Measurements from ENCODE around the gene CACHD1. TPM values are rescaled to one million over a fixed set of nuclear protein-coding genes. Genes with fewer than 3 reads are reported as not detected.

Gene CACHD1
- total and polyA plus RNA-seq, 2 of the 8 experiments (the other 6 are each of a cell fraction or from before 2014, with no cell fraction given) = 22.2 to 42.5 TPM

- Histone ChIP-seq H2AK5ac (ENCODE audit: low read depth, low read length) (no peak overlapping the region), H3K9ac (replicated peaks in 1 of 4; ENCODE audit: extremely low read depth in 1 of 4, low read depth in 3 of 4, low read length in 3 of 4) (no peak overlapping the region), H3K27me3 (replicated peaks in 1 of 4; ENCODE audit: control insufficient read depth in 3 of 4, extremely low read depth in 1 of 4, insufficient read depth in 3 of 4, low read length in 3 of 4) (no peaks in the 10 kb centered on the region), H3K4me1 (replicated peaks in 1 of 4; ENCODE audit: control insufficient read depth in 3 of 4, insufficient read depth in 4 of 4, low read length in 3 of 4) (peaks cover 11 to 34% (median 27%) of the 10 kb centered on the region in 4 experiments), H2BK120ac (replicated peaks; ENCODE audit: low read depth, low read length) (no peak overlapping the region), H3K18ac (ENCODE audit: extremely low read depth, low read length) (no peak overlapping the region), H3K23me2 (ENCODE audit: low read depth, low read length) (no peaks in the 10 kb centered on the region; the same call in 1 of the 2 replicates), H3K14ac (ENCODE audit: insufficient read length) (no peak overlapping the region), H3K56ac (replicated peaks; ENCODE audit: insufficient read length, low read depth, low read length) (no peak overlapping the region), H3K4ac (replicated peaks; ENCODE audit: insufficient read length, low read depth, low read length) (no peak overlapping the region), H3K4me2 (ENCODE audit: insufficient read depth in 1 of 2, low read depth in 2 of 2, low read length in 2 of 2) (no peak overlapping the region; a peak in 1 of 4 replicates), H4K8ac (ENCODE audit: extremely low read depth, insufficient read depth, low read length) (no peak overlapping the region), H4K20me1 (replicated peaks in 1 of 2; ENCODE audit: control insufficient read depth in 1 of 2, insufficient read depth in 2 of 2, low read length in 2 of 2) (peaks cover 3 to 8% of the 10 kb centered on the region in 2 experiments), H3K27ac (ENCODE audit: low read depth, low read length) (no peak overlapping the region), H4K5ac (ENCODE audit: insufficient read length, low read depth, low read length) (no peak overlapping the region), H3K9me3 (ENCODE audit: insufficient read depth in 2 of 2, low read depth in 1 of 2, low read length in 1 of 2) (no peaks in the 10 kb centered on the region), H2BK15ac (ENCODE audit: low read length) (no peak overlapping the region), H3K79me1 (ENCODE audit: low read depth, low read length) (peaks cover 5% of the 10 kb centered on the region), H2BK20ac (ENCODE audit: low read length) (no peak overlapping the region), H3K36me3 (ENCODE audit: control insufficient read depth in 2 of 4, insufficient read depth in 4 of 4, low read length in 3 of 4) (no peaks in the 10 kb centered on the region; a peak in 1 of 8 replicates), H2BK5ac (ENCODE audit: low read depth, low read length) (no peak overlapping the region), H3K23ac (ENCODE audit: insufficient read length) (no peak overlapping the region), H2AFZ (ENCODE audit: low read length) (no peak overlapping the region), H3K79me2 (ENCODE audit: control insufficient read depth in 1 of 2, insufficient read depth in 2 of 2, low read length in 2 of 2) (peaks cover 0 to 82% of the 10 kb centered on the region in 2 experiments; a peak in 3 of 4 replicates), H2BK12ac (ENCODE audit: low read depth, low read length) (no peak overlapping the region), H4K91ac (replicated peaks; ENCODE audit: insufficient read length, low read length) (no peak overlapping the region), H3K4me3 (ENCODE audit: extremely low read depth in 1 of 4, insufficient read depth in 2 of 4, low read depth in 3 of 4, low read length in 4 of 4) (no peak overlapping the region)
- FAIRE-seq = no peak
- no peak for DNase-seq (ENCODE audit: low read depth in 1 of 2, low spot score in 2 of 2)
- CTCF ChIA-PET (ENCODE audit: partially characterized antibody) = no interaction called here
- 84% methylated on average over 6 of the region's 6 CpGs; no CpG with 5 or more reads in 1 of the 2 experiments for WGBS, 2 experiments (ENCODE audit: extremely low coverage in 1 of 2, insufficient coverage in 1 of 2, insufficient read length in 1 of 2, insufficient replicate concordance in 2 of 2, low coverage in 1 of 2, low lambda C conversion rate in 2 of 2, missing lambda C conversion rate in 1 of 2)
- POLR2A ChIA-PET (ENCODE audit: partially characterized antibody) = interaction anchor here (1.3 to 1.5 kb wide), 2 partner anchors 8 to 19 kb away, joined by 3 to 5 read pairs; no protein-coding TSS in a partner anchor
- TF ChIP-seq RAD21 (IDR thresholded peaks at IDR 0.05 in 1 of 2, conservative IDR thresholded peaks at IDR 0.05 in 1 of 2; ENCODE audit: low read depth in 2 of 2, low read length in 2 of 2) (no peak), TAF1 (IDR thresholded peaks at IDR 0.05; ENCODE audit: low read depth, low read length) (no peak), CHD1 (IDR thresholded peaks at IDR 0.05; ENCODE audit: low read depth, low read length) (no peak), PHF8 (conservative IDR thresholded peaks at IDR 0.05; ENCODE audit: low read depth, low read length) (no peak), CBX8 (IDR thresholded peaks at IDR 0.05; ENCODE audit: borderline replicate concordance, low read depth, low read length) (no peak), SIRT6 (IDR thresholded peaks at IDR 0.05; ENCODE audit: low read length) (no peak), BACH1 (IDR thresholded peaks at IDR 0.05; ENCODE audit: low read length) (no peak), POLR2AphosphoS5 (IDR thresholded peaks at IDR 0.05; ENCODE audit: low read depth, low read length) (peak; percentile 37; the same call in 1 of the 2 replicates), POLR2A (IDR thresholded peaks at IDR 0.05; ENCODE audit: control extremely low read depth in 1 of 2, low read depth in 2 of 2, low read length in 2 of 2) (peak in 1 of 2 experiments; percentile 35; a peak in 1 of 3 replicates), CREB1 (IDR thresholded peaks at IDR 0.05) (no peak), CHD2 (IDR thresholded peaks at IDR 0.05; ENCODE audit: low read length) (no peak), KDM1A (IDR thresholded peaks at IDR 0.05; ENCODE audit: borderline replicate concordance, low read length) (no peak), KDM4A (IDR thresholded peaks at IDR 0.05; ENCODE audit: low read depth, low read length, severe bottlenecking) (no peak), NANOG (IDR thresholded peaks at IDR 0.05; ENCODE audit: insufficient read depth, low read depth, low read length, poor library complexity, severe bottlenecking) (no peak)
These were observed 100.4 kb downstream of the CACHD1 start for GRCh38 chr1:64570267-64570855.

Data from H1 (cell line).